ENCODE measurements around the gene FERMT1. TPM values are rescaled to one million over a fixed set of nuclear protein-coding genes. Genes with fewer than 3 reads are reported as not detected.
A peak's percentile ranks its signal among the peaks of the same experiment; 100 is the strongest.
"Not testable (repeated sequence)": the region's sequence is repeated elsewhere in the genome, so short reads cannot be mapped to it uniquely, and the experiment has no call there.

FERMT1 gene
- total RNA-seq, 4 donors from 2014 or later: 0.84 to 1.6 (median 1.2) TPM

DNA sequence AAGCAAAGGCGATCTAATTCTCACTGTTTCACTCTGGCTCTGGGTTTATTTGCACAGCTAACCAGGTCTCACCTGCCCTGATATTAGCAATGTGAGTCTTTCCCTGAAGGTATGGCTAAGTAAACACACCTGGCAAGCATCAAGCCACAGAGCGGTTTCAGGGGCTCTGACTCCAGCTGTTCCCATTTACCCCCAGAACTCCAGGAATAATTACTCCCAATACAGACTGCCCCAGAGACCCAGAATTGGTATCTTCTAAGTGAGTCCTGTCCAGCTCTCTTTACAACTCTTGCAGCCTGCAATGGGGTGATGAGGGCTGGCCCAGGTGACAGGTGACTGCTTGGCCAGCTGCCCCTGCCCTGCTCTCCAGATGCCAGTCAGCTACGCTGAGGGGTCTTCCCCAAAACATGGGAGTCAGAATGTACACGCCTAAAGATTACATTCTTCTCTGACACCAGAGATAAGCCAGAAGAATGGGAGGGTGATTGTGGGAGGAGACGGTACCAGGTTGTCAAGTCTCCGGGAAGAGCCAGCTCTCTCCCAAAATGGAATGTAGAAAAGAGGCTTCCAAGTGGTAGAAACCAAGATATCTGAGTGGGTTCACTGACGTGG lies 64.0 kb downstream of the FERMT1 start:
- TF ChIP-seq, protein P1, sequence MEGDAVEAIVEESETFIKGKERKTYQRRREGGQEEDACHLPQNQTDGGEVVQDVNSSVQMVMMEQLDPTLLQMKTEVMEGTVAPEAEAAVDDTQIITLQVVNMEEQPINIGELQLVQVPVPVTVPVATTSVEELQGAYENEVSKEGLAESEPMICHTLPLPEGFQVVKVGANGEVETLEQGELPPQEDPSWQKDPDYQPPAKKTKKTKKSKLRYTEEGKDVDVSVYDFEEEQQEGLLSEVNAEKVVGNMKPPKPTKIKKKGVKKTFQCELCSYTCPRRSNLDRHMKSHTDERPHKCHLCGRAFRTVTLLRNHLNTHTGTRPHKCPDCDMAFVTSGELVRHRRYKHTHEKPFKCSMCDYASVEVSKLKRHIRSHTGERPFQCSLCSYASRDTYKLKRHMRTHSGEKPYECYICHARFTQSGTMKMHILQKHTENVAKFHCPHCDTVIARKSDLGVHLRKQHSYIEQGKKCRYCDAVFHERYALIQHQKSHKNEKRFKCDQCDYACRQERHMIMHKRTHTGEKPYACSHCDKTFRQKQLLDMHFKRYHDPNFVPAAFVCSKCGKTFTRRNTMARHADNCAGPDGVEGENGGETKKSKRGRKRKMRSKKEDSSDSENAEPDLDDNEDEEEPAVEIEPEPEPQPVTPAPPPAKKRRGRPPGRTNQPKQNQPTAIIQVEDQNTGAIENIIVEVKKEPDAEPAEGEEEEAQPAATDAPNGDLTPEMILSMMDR (IDR thresholded peaks at IDR 0.05): no peak
- ATAC-seq (ENCODE audit: low FRiP score): peak; percentile 41

DNA sequence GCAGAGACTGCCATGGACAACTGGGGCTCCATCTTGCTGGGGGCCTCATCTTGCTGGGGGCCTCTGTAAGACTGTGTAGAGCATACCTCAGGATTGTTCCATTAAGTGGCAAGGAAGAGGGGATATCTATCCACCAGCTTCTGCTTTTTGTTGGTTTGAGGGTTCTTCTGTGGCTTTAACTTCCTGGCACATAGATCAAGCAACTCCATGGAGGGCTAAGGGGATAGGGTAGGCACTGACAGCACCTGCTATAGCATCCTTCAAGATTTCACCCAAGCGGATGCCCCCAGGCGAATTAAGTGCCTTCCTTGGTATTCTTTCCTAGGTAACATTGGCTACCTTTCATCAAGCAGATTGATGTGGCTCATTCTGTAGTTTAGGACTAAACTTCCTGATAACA lies 65.1 kb downstream of the FERMT1 start:
- TF ChIP-seq, protein P1 (IDR thresholded peaks at IDR 0.05): no peak
- no peak for ATAC-seq (ENCODE audit: low FRiP score)
- no peak for DNase-seq (ENCODE audit: low spot score)

More for the DNA sequence above, 64.0 kb downstream of the FERMT1 start:
- no peak for DNase-seq (ENCODE audit: low spot score)

DNA sequence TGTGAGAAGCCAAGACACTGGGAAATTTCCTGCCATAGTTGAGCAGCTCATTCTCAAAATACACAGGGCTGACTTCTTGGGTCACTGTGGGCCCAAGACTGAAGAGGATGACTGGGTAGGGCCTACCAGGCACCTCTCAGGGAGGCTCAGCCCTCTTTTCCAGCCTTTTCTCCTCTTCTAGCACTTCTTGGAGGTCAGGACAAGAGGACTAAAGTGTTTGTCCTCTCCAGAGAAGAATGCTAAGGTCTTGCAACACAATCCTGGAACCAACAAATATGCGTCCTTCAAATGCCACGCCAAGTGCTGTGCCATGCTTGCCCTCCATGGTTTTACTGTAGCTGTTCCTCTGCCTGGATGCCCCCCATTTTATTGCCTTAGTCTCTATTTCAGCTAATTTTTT lies 65.7 kb downstream of the FERMT1 start:
- DNase-seq (ENCODE audit: low spot score): no peak
- ATAC-seq (ENCODE audit: low FRiP score): no peak
- TF ChIP-seq, protein P1 (IDR thresholded peaks at IDR 0.05): no peak

DNA sequence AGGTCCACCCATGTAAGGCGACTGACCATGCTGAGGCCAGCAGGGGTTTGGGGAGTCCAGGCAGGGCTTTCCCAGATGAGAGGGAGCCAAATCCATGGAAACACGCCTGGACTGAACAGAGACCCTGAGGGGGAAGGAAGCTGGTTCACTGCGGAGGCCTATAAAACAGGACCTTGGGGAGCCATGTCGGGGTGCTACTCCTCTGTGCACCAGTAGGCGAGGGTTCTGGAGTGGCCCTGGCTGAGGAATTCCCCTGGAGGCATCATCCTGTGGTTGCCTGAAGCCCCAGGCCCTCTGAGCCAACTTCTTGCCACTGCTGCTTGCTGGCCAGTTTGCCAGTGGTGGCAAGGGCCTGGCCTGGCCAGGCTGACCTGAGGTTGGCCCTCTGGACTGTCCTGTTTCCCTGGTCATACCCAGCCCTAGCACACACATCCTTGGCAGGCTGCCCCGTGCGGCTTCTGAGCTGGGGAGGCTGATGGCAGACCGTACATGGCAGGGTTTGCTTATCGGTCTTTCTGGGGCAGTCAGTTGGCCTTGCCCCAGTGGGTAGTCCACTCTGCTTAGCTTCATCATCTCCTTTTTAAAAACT lies 66.8 kb downstream of the FERMT1 start:
- DNase-seq (ENCODE audit: low spot score): no peak
- TF ChIP-seq, protein P1 (IDR thresholded peaks at IDR 0.05): no peak
- no peak for ATAC-seq (ENCODE audit: low FRiP score)

DNA sequence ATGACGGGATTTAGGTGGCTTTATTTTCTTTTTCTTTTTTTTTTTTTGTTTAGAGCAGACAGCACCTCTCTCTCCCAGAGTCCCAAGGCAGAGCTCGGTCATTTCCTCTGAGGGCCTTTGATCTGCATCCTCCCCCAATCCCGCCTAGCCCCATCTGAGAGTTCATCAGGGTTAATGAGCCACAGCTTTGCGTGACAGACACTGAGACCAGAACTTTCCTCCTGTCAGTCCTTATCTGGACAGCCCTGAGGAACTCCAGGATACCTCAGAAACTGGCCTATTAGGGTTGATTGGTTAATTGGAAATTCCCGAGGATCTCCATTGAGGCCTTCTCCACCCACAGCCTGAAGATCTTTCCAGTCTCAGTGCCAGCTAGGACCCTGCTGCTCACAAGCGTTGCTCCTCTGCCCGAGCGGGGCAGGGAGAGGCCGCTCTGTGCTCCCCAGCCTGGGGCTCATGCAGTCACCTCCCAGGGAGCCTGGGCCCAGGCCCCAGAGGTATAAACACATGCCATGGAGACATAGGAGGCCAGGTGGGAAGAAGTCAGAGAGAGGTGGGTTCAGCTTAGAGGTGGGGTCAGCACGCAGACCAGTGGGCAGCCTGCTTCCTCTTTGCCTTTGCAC lies 67.6 kb downstream of the FERMT1 start:
- TF ChIP-seq, protein P1 (IDR thresholded peaks at IDR 0.05): no peak
- no peak for ATAC-seq (ENCODE audit: low FRiP score)
- no peak for DNase-seq (ENCODE audit: low spot score)

DNA sequence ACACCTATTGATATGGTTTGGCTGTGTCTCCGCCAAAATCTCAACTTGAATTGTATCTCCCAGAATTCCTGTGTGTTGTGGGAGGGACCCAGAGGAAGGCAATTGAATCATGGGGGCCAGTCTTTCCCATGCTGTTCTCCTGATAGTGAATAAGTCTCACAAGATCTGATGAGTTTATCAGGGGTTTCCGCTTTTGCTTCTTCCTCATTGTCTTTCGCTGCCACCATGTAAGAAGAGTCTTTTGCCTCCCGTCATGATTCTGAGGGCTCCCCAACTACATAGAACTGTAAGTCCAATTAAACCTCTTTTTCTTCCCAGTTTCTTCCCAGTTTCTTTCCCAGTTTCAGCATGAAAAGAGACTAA lies 68.2 kb downstream of the FERMT1 start:
- ATAC-seq (ENCODE audit: low FRiP score); DNase-seq (ENCODE audit: low spot score): not testable (repeated sequence)

DNA sequence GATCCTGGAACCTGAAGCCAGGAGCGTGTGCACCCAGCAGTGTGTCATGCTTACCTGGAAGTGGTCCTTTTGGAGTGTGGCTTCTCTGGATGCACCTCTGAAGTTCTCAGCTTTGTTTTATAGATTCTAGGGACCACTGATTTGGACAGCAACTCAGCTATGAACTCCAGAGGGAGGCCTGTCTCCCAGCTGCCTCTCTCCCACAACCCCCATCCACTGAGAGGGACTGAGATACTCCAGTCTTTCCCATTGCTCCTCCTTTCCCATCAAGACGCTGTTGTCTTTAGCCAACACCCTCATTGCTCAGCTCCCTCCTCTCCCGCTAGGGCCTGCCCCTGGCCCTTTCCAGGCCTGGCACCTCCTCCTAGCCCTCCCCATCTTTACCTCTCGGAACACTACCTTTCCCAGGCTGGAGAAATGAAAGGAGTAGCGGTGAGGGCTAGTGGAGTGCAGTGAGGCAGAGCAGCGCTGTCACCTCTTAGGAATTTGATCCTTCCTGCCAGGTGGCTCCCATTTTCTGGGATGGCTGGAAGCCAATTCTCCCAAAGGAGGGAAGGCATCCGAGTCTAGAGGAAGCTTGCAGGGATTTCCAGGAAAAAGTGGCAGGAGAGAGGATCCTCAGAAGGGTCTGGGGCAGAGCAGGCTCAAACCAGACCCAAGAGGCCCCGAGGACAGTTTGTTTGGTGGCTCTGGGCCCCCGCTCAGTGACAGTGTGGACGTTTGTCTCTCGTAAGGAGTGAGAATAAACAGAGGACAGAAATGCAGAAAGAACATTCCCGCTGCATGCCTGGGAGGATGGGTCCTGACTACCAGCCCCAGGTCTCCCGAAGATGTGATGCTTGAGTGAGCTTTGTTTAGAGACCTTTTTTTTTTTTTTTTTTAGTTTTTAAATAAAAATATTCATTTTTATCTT lies 68.8 kb downstream of the FERMT1 start, which contains the start of gene LRRN4:
TSS of gene LRRN4 (minus strand) at position 285 of the 913 bp plus-strand sequence. CDS start 1,261 bp downstream, outside the sequence.
- TF ChIP-seq, protein P1 (IDR thresholded peaks at IDR 0.05): no peak
- no peak for DNase-seq (ENCODE audit: low spot score)
- ATAC-seq (ENCODE audit: low FRiP score): peak; percentile 73

Measured in omental fat pad (tissue), 4 donors.